GM12891 (cell line): ENCODE data around the gene SF1. TPM values are rescaled to one million over a fixed set of nuclear protein-coding genes. Genes with fewer than 3 reads are reported as not detected.
"Not testable (repeated sequence)": the region's sequence is repeated elsewhere in the genome, so short reads cannot be mapped to it uniquely, and the experiment has no call there.

Source experiments
- DNase-seq: peaks from one replicate; pipeline ENCODE4 v3.0.0; 2011; ENCODE audit warnings: low spot score; ENCODE audit not compliant: insufficient read length
- FAIRE-seq: peaks from 2 replicates; lab custom pipeline; 2011; peaks lifted over from hg19 to GRCh38; lab: Jason Lieb, UNC
- PAX5 ChIP-seq: IDR thresholded peaks from 2 replicates; pipeline ENCODE4 v1.6.1; 2011; ENCODE audit warnings: low read length, moderate library complexity, mild to moderate bottlenecking; ENCODE audit not compliant: insufficient read depth, severe bottlenecking
- POLR2A ChIP-seq: IDR thresholded peaks from 2 replicates; pipeline ENCODE4 v1.6.1; 2011; ENCODE audit warnings: low read depth, low read length, control low read depth
- POLR2AphosphoS5 ChIP-seq: IDR thresholded peaks from 2 replicates; pipeline ENCODE4 v1.6.1; 2011; ENCODE audit warnings: low read depth, low read length, control low read depth
- POU2F2 ChIP-seq: IDR thresholded peaks from 2 replicates; pipeline ENCODE4 v1.6.1; 2011; ENCODE audit warnings: low read depth, mild to moderate bottlenecking, control low read depth, low read length, moderate library complexity
- SPI1 ChIP-seq: IDR thresholded peaks from 2 replicates; pipeline ENCODE4 v1.6.1; 2011; ENCODE audit warnings: low read depth, low read length, control low read depth
- TAF1 ChIP-seq: IDR thresholded peaks from 2 replicates; pipeline ENCODE4 v1.6.1; 2011; ENCODE audit warnings: low read depth, low read length, control low read depth
- polyA plus RNA-seq: library from polyadenylated mRNA; unstranded; fragments of >200 nt; gene quantifications from one replicate; pipeline ENCODE4 v1.2.1, GENCODE V29; 2012; ENCODE audit warnings: low read depth, missing spikeins, inconsistent platforms; ENCODE audit not compliant: missing spikeins

The SF1 gene, protein sequence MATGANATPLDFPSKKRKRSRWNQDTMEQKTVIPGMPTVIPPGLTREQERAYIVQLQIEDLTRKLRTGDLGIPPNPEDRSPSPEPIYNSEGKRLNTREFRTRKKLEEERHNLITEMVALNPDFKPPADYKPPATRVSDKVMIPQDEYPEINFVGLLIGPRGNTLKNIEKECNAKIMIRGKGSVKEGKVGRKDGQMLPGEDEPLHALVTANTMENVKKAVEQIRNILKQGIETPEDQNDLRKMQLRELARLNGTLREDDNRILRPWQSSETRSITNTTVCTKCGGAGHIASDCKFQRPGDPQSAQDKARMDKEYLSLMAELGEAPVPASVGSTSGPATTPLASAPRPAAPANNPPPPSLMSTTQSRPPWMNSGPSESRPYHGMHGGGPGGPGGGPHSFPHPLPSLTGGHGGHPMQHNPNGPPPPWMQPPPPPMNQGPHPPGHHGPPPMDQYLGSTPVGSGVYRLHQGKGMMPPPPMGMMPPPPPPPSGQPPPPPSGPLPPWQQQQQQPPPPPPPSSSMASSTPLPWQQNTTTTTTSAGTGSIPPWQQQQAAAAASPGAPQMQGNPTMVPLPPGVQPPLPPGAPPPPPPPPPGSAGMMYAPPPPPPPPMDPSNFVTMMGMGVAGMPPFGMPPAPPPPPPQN
- polyA plus RNA-seq: 141 TPM

DNA sequence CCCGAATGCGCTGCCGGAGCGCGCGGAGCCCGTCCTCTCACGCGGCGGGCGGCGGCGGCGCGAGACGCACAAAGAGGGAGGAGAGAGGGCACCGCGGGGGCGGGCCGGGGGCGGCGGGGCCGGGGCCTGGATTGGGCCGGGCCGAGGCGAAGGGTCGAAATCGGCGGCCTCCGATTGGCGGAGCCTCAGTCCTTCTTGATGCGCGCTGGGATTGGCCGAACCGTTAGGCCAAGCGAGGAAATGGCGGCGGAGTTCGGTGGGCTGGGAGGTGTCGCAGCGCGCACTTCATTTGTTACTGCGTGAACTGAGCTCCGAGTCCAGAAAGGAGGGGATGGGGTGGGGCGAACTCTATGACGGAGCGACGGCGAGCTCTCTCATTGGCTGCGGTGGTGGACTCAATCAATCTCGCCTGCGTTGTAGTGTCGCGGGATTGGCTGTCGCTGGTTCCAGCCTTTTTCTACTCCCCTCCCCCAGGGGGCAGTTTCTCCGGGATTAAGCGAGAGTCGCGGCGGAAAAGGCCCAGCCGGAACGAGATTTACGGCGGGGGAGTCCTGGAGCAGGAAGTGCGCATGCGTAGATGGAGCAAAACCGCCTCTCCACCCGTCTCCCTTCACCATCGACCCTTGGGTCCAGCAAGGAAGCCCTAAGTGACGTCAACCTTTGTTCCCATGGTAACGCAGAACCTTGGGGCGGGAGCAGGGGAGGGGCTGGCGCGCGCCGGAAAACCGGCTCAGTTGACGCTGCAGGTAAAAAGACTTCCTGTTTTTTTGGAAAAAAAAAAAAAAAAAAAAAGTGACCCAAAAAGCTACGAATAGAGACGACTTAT is at the start of gene SF1:
Gene SF1, minus strand, starts transcription at position 70 of the 826 bp plus-strand sequence. CDS start 150 bp downstream, outside the sequence.
- TF ChIP-seq PAX5 (no peak), SPI1 (peak; percentile 90), POLR2A (peak; percentile 92), POLR2AphosphoS5 (peak; percentile 88), POU2F2 (no peak), TAF1 (peak; percentile 86)
- FAIRE-seq: peak; percentile 98
- peak; percentile 84 for DNase-seq

DNA sequence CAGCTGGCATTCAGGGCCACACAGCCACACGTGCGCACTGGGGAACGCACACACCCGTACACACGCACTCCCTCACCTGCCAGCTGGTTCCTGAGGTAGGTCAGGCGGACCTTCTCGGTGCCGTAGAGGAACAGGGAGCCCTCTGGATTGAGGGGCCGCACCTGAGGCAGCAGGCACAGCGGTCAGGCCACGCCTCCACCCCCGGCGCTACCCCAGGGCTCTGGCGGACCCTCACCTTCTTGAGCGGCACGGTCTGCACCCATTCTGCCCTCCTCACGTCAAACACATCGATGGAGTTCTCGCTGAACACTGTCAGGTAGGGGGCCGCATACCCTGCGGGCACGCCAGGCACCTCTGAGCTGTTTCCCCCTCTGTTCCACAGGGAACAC is 49.1 kb upstream of the SF1 start:
- FAIRE-seq (no peak), DNase-seq (no peak)
- TF ChIP-seq POLR2A (no peak), PAX5 (no peak), POLR2AphosphoS5 (no peak), TAF1 (no peak), POU2F2 (no peak), SPI1 (no peak)

DNA sequence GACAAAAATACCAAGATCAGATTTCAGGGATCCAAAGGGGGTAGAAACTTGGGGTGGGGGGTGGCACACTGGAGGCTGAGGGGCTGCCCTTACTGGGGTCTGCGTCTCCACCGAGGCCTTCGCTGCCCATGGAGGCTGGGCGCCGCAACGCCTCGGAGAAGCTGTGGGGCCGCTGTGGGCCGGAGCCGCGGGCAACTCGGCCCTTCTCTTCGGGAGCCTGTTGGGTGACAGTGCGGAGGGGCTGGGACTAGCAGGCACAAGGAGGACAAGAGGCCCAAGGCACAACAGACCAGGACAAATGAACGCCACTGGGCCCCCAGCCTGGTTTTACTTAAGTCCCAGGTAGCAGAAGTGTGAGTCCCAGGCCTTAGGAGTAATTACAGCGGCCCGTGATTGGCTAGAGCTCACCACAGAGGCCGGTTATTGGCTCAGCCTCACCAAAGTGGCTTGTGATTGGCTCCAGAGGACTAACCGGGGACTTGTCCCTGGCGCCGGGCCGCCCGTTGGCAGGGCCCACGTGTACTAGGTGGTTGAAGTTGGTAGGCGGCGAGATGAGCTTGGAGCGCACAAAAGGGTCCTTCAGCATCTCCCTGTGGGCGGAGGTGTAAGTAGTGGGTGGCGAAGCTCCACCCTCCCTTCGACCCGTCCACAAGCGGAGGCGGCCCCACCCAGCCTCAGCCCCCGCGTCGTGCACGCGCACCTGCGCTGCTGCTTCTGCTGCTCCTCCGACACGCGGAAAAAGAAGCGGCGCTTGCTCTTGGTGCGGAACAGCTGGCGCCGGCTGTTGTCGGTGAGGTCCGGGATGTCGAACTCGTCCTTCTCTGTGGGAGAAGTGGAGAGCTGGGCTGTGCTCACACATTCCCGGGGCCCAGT is 48.5 kb upstream of the SF1 start:
- no peak for FAIRE-seq
- no peak for TF ChIP-seq TAF1
- TF ChIP-seq POU2F2: no peak
- TF ChIP-seq SPI1: no peak
- TF ChIP-seq POLR2A: no peak
- no peak for TF ChIP-seq POLR2AphosphoS5
- no peak for TF ChIP-seq PAX5
- no peak for DNase-seq

DNA sequence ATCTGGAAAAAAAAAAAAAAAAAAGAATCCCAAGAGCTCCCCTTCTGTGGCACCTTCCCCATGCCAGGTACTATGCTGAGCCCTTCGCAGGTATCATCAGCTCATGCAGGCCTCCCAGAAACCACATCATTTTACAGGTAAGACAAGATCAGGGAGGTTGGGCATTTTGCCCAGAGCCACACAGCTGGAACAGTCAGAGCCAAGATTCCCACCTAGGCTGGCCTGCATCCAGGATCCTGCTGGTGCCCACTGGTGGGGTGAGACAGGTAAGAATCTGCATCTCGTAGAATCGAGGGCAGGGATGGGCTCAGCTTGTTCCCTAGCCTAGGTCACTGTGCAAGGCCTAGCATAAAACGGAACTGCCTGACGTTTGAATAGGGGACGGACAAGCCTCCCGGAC is 47.7 kb upstream of the SF1 start:
- no peak for FAIRE-seq
- no peak for TF ChIP-seq SPI1
- no peak for TF ChIP-seq TAF1
- no peak for TF ChIP-seq PAX5
- no peak for TF ChIP-seq POLR2AphosphoS5
- TF ChIP-seq POU2F2: no peak
- TF ChIP-seq POLR2A: no peak

DNA sequence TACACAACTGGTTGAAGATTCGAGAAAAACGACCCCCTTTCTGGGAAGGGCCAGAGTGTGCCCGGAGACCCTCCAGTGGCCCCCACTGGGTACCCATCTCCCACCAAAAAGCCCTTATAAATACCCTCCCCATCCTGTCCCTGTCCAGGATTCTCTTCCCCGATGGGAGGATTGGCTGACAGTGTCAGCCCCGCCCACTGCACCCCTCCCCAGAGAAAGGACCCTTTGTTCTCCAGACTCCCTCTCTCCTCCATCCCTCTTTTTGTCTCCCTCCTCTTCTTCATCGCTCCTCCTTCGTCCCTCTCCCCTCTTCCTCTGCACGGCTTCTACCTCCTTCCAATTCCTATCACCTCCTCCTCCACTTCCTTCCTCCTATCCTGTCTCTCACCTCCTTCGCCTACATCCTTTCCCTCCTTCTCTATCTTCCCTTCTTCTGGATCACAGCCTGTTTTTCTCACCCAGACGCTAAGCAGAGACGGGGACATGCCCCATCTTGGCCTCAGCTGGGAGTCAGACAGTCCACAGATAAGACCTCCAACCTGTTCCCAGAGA is 45.3 kb upstream of the SF1 start:
- no peak for TF ChIP-seq TAF1
- no peak for TF ChIP-seq POLR2AphosphoS5
- TF ChIP-seq POLR2A: no peak
- no peak for TF ChIP-seq POU2F2
- FAIRE-seq (no peak), DNase-seq (no peak)

More for the DNA sequence above, 47.7 kb upstream of the SF1 start:
- DNase-seq: no peak

DNA sequence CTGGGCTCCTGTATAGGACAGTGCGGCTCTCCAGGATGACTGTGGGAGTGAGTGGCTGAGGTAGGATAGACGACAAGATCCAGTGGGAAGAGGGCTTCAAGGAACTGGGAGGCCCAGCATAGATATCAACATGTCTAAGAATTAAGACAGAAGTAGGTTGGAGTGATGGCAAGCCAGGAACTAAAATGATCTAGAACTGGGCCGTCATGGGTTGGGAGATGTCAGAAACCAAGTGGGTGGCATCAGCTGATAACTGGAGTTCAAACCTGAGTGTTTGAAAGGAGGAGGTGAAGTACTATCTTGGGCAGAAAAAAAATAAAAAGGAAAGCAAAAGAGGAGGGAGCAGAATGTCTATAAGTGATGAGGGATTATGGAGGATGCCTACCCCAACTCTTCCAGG is 39.1 kb upstream of the SF1 start:
- DNase-seq (no peak), FAIRE-seq (no peak)
- TF ChIP-seq SPI1 (no peak), POLR2AphosphoS5 (no peak), PAX5 (no peak), TAF1 (no peak), POU2F2 (no peak), POLR2A (no peak)

DNA sequence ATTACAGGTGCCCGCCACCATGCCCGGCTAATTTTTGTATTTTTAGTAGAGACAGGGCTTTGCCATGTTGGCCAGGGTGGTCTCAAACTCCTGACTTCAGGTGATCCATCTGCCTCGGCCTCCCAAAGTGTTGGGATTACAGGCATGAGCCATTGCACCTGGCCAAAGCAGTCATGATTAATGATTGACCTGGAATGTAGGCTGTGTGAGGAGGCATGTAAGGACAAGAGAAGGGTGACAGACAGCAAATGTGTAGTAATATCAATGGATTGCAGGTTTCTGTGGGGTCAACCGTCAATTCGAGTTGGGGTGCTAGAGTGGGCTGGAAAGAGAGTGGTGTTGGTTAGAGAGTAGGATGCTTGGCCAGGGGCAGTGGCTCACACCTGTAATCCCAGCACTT is 37.1 kb upstream of the SF1 start:
- not testable (repeated sequence) for DNase-seq, FAIRE-seq

DNA sequence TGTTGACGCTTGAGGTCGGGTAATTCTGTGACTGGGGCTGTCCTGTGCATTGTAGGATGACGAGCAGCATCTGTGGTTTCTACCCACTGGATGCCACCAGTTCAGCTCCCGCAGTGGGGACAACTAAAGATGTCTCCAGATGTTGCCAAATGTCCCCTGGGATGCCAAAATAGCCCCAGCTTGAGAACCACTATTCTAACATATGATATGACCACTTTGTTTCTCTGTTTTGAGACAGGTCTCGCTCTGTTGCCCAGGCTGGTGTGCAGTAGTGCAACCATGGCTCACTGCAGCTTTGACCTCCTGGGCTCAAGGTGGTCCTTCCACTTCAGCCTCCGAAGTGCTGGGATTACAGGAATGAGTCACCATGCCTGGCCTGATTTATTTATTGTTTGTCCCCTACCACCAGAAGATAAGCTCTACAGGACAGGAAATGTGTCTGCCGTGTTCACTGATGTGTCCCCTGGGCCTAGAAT is 36.4 kb upstream of the SF1 start:
- TF ChIP-seq POLR2A (no peak), PAX5 (peak; percentile 91)
- FAIRE-seq: peak; percentile 94
- no peak for DNase-seq

DNA sequence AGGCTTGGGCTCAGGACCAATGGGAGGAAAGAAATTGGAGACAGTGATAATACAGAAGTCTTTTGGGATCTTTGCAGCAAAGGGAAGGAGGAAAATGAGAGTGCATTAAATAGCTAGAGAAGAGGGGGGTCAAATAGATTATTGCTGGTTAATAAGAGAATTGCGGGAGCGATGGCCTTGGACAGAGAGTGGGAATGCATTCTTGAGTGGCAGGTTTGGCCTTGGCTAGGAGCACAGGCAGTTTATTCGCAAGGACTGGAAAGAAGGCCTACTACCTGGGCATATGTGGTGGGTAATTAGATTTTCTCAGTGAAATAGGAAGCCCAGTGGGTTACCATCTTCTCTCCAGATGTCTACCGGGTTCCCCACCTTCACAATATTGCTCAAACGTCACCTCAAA is 35.5 kb upstream of the SF1 start:
- no peak for DNase-seq
- TF ChIP-seq SPI1 (no peak), TAF1 (no peak)
- no peak for FAIRE-seq

DNA sequence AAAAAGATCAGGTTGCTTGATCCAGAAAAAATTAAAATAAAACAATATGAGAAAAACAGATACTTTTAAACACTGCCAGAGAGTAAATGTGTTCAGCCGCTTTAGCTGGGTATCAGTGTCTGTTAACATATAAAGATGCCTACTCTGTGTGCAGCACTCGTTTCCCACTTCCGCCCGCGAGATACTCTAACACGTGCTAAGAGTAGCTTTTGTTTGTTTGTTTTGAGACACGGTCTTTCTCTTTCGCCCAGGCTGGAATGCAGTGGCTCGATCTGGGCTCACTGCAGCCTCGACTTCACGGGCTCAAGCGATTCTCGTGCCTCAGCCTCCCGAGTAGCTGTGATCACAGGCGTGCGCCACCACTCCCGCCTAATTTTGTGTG is 32.5 kb upstream of the SF1 start:
- peak; percentile 71 for FAIRE-seq
- TF ChIP-seq SPI1 (peak; percentile 55), POU2F2 (no peak), TAF1 (no peak)
- no peak for DNase-seq
